Measurements from ENCODE around the gene PLSCR3.

The PLSCR3 gene

GRCh38 chr17:7351665-7352502 is 42.4 kb downstream of the PLSCR3 start, which contains the start of gene KCTD11:
KCTD11 (plus strand) TSS chr17:7352162.
- peak in 56 of 58 donors; percentile 26 to 89 (median 78) for DNase-seq

- no peak for DNase-seq
Observed at GRCh38 chr17:7348478-7349242, 45.7 kb downstream of the PLSCR3 start.

- DNase-seq, result no peak
Observed at GRCh38 chr17:7347630-7348477, 46.5 kb downstream of the PLSCR3 start.

- no peak for DNase-seq
Observed at GRCh38 chr17:7346761-7347614, 47.3 kb downstream of the PLSCR3 start.

- DNase-seq, result no peak
Observed at GRCh38 chr17:7343250-7343649, 51.1 kb downstream of the PLSCR3 start.

GRCh38 chr17:7341842-7342241 is 52.5 kb downstream of the PLSCR3 start:
- DNase-seq, result no peak

- DNase-seq, result no peak
Observed at GRCh38 chr17:7340179-7340578, 54.1 kb downstream of the PLSCR3 start.

Data from anterior cingulate cortex (tissue), 58 donors.